ENCODE measurements around the gene TSEN2.

GRCh38 chr3:12473511-12473910, 10.8 kb upstream of the TSEN2 start:
- no peak for TF ChIP-seq EZH2 (IDR thresholded peaks at IDR 0.05)
- no peak for TF ChIP-seq CTCF (IDR thresholded peaks at IDR 0.05)
